CD4-positive, alpha-beta T cell treated with Interleukin-15 for 4 hours (primary cell): ENCODE results near the gene XRN1.
"Not testable (repeated sequence)": the region's sequence is repeated elsewhere in the genome, so short reads cannot be mapped to it uniquely, and the experiment has no call there.

Experiments used
- DNase-seq: peaks from one replicate; pipeline ENCODE4 v3.0.0-alpha.2; 2020; ENCODE audit warnings: low spot score

Gene XRN1

GRCh38 chr3:142438096-142438495 lies 9.7 kb downstream of the XRN1 start:
- DNase-seq, result not testable (repeated sequence)

- DNase-seq, result no peak
Observed at GRCh38 chr3:142436951-142437585, 10.8 kb downstream of the XRN1 start.

- no peak for DNase-seq
Observed at GRCh38 chr3:142434503-142434902, 13.3 kb downstream of the XRN1 start.

GRCh38 chr3:142433110-142433509 lies 14.7 kb downstream of the XRN1 start:
- no peak for DNase-seq

GRCh38 chr3:142429582-142429981 lies 18.3 kb downstream of the XRN1 start:
- DNase-seq, result no peak

- DNase-seq, result no peak
Observed at GRCh38 chr3:142424754-142425153, 23.1 kb downstream of the XRN1 start.

- no peak for DNase-seq
Observed at GRCh38 chr3:142418926-142419592, 28.8 kb downstream of the XRN1 start.

- no peak for DNase-seq
Observed at GRCh38 chr3:142417302-142417701, 30.5 kb downstream of the XRN1 start.

- not testable (repeated sequence) for DNase-seq
Observed at GRCh38 chr3:142400537-142400936, 47.3 kb downstream of the XRN1 start.

- DNase-seq, result no peak
Observed at GRCh38 chr3:142394921-142395622, 52.8 kb downstream of the XRN1 start.

- no peak for DNase-seq
Observed at GRCh38 chr3:142385078-142385477, 62.8 kb downstream of the XRN1 start.

- no peak for DNase-seq
Observed at GRCh38 chr3:142374687-142375086, 73.2 kb downstream of the XRN1 start.

GRCh38 chr3:142369576-142369975 lies 78.3 kb downstream of the XRN1 start:
- not testable (repeated sequence) for DNase-seq

GRCh38 chr3:142366434-142366833 lies 81.4 kb downstream of the XRN1 start:
- DNase-seq, result no peak

GRCh38 chr3:142363936-142364467 lies 83.8 kb downstream of the XRN1 start:
- no peak for DNase-seq

GRCh38 chr3:142363433-142363832 lies 84.4 kb downstream of the XRN1 start:
- DNase-seq, result not testable (repeated sequence)

GRCh38 chr3:142359367-142359766 lies 88.5 kb downstream of the XRN1 start:
- no peak for DNase-seq

- no peak for DNase-seq
Observed at GRCh38 chr3:142356818-142357217, 91.0 kb downstream of the XRN1 start.

- no peak for DNase-seq
Observed at GRCh38 chr3:142355692-142356091, 92.1 kb downstream of the XRN1 start.

- no peak for DNase-seq
Observed at GRCh38 chr3:142354076-142354475, 93.8 kb downstream of the XRN1 start.

- DNase-seq, result no peak
Observed at GRCh38 chr3:142353571-142353970, 94.3 kb downstream of the XRN1 start.

- not testable (repeated sequence) for DNase-seq
Observed at GRCh38 chr3:142352698-142353097, 95.1 kb downstream of the XRN1 start.

GRCh38 chr3:142348460-142348859 lies 99.4 kb downstream of the XRN1 start:
- no peak for DNase-seq
